HCT116 (cell line): ENCODE measurements around the gene STAMBPL1. TPM values are rescaled to one million over a fixed set of nuclear protein-coding genes. Genes with fewer than 3 reads are reported as not detected.

Source experiments
- ATAC-seq: fragments of 200-7000 bp; cut with Tn5 transposase; 2 replicates; pipeline ENCODE4 v1.9.1; 2020; ENCODE audit warnings: mild to moderate bottlenecking, moderate library complexity
- BruUV-seq: library from RNA; stranded (reverse); fragments of 400-500 nt; replicated peaks from 2 replicates; lab custom pipeline; 2021; lab: Mats Ljungman, UMichigan
- CTCF ChIA-PET: fragments of 300-600 bp; sonication (Branson Sonifier 250); formaldehyde crosslinking; loops from one replicate; lab custom pipeline; 2021; ENCODE audit warnings: antibody characterized with exemption; lab: Charles Lee
- POLR2A ChIA-PET: fragments of 300-600, 350-600 bp; sonication (Branson Sonifier 250); formaldehyde crosslinking; loops from one replicate; lab custom pipeline; 2021; ENCODE audit warnings: antibody characterized with exemption; lab: Charles Lee
- RAD21 ChIA-PET, 2 experiments: fragments of 300-600 bp; sonication (Branson Sonifier 250); formaldehyde crosslinking; loops; one replicate each; lab custom pipeline; 2023; ENCODE audit warnings: low total read pairs in 2 of 2; ENCODE audit not compliant: uncharacterized antibody in 2 of 2, unreplicated experiment in 2 of 2, low non-redundant PET in 1 of 2; lab: Charles Lee
- DNase-seq: peaks from one replicate; pipeline ENCODE4 v3.0.0-alpha.2; 2010; ENCODE audit warnings: low read depth, low spot score
- H2AFZ ChIP-seq: fragments of 200-600 bp; shearing (Covaris generic), sonication (generic); 2 replicates; pipeline ENCODE4 v1.6.1; 2017; ENCODE audit warnings: low read depth, mixed run types, mixed read lengths, antibody characterized with exemption, low read length; ENCODE audit not compliant: poor library complexity, severe bottlenecking
- H3K27ac ChIP-seq: 2 replicates; pipeline ENCODE4 v1.5.1; 2012; ENCODE audit warnings: low read depth, low read length
- H3K27me3 ChIP-seq: fragments of 200-600 bp; sonication (generic); 2 replicates; pipeline ENCODE4 v1.6.1; 2016; ENCODE audit warnings: mixed run types, low read length, mixed read lengths; ENCODE audit not compliant: insufficient read depth
- H3K36me3 ChIP-seq, 2 experiments: fragments of 200-500 bp in 1 of 2; fragments of 200-600 bp in 1 of 2; sonication (Bioruptor generic) in 1 of 2; sonication (generic) in 1 of 2; 2 replicates each; pipeline versions ENCODE4 v1.5.1 to v1.6.1; 2014 to 2016; ENCODE audit warnings: low read length in 2 of 2, inconsistent platforms in 1 of 2, mixed read lengths in 1 of 2, mixed run types in 1 of 2; ENCODE audit not compliant: insufficient read depth in 2 of 2, control insufficient read depth in 1 of 2
- H3K4me1 ChIP-seq, 2 experiments: fragments of 200-600 bp in 1 of 2; sonication (generic) in 1 of 2; 2 replicates each; pipeline versions ENCODE4 v1.5.1 to v1.6.1; 2012 to 2017; ENCODE audit warnings: low read length in 2 of 2, inconsistent platforms in 1 of 2, mild to moderate bottlenecking in 1 of 2, mixed read lengths in 1 of 2, mixed run types in 1 of 2, moderate library complexity in 1 of 2; ENCODE audit not compliant: insufficient read depth in 2 of 2, control insufficient read depth in 1 of 2
- H3K4me2 ChIP-seq: fragments of 200-600 bp; sonication (generic); 2 replicates; pipeline ENCODE4 v1.6.1; 2017; ENCODE audit warnings: mixed run types, low read length, mixed read lengths
- H3K4me3 ChIP-seq, 2 experiments: fragments of 200-600 bp in 1 of 2; sonication (generic) in 1 of 2; replicated peaks in 1 of 2; 2 replicates each; pipeline ENCODE4 v1.5.1; 2011 to 2016; ENCODE audit warnings: low read length in 2 of 2, control low read depth in 1 of 2, low read depth in 1 of 2, mild to moderate bottlenecking in 1 of 2, mixed read lengths in 1 of 2, mixed run types in 1 of 2
- H3K79me2 ChIP-seq: fragments of 200-600 bp; sonication (generic); 2 replicates; pipeline ENCODE4 v1.6.1; 2017; ENCODE audit warnings: mild to moderate bottlenecking, mixed run types, low read length, moderate library complexity, mixed read lengths; ENCODE audit not compliant: insufficient read depth
- H3K9ac ChIP-seq: fragments of 200-600 bp; sonication (generic); 2 replicates; pipeline ENCODE4 v1.6.1; 2016; ENCODE audit warnings: low read length, mixed read lengths
- H3K9me2 ChIP-seq: fragments of 200-600 bp; sonication (generic), shearing (Covaris generic); 2 replicates; pipeline ENCODE4 v1.6.1; 2017; ENCODE audit warnings: mixed run types, mild to moderate bottlenecking, moderate library complexity; ENCODE audit not compliant: insufficient read depth
- H3K9me3 ChIP-seq, 2 experiments: fragments of 200-500 bp in 1 of 2; fragments of 200-600 bp in 1 of 2; sonication (Bioruptor generic) in 1 of 2; sonication (generic) in 1 of 2; 2 replicates each; pipeline ENCODE4 v1.6.1; 2014 to 2017; ENCODE audit warnings: low read length in 2 of 2, mixed read lengths in 2 of 2, inconsistent platforms in 1 of 2, low read depth in 1 of 2, mild to moderate bottlenecking in 1 of 2, mixed run types in 1 of 2, moderate library complexity in 1 of 2; ENCODE audit not compliant: control insufficient read depth in 1 of 2, insufficient read depth in 1 of 2
- H4K20me1 ChIP-seq: fragments of 200-600 bp; sonication (generic), shearing (Covaris generic); 2 replicates; pipeline ENCODE4 v1.6.1; 2017; ENCODE audit warnings: mixed run types, mild to moderate bottlenecking, moderate library complexity; ENCODE audit not compliant: insufficient read depth
- ATF3 ChIP-seq: IDR thresholded peaks from 2 replicates; pipeline ENCODE4 v1.6.1; 2012
- CBX3 ChIP-seq: IDR thresholded peaks from 2 replicates; pipeline ENCODE4 v1.6.1; 2012; ENCODE audit warnings: low read depth
- CEBPB ChIP-seq: IDR thresholded peaks from 2 replicates; pipeline ENCODE4 v1.6.1; 2012; ENCODE audit warnings: low read depth
- EGR1 ChIP-seq: IDR thresholded peaks from 2 replicates; pipeline ENCODE4 v1.6.1; 2012; ENCODE audit warnings: low read depth
- ELF1 ChIP-seq: IDR thresholded peaks from 2 replicates; pipeline ENCODE4 v1.6.1; 2012; ENCODE audit warnings: low read depth, borderline replicate concordance
- EZH2 ChIP-seq: fragments of 200-600 bp; sonication (generic); IDR thresholded peaks from 2 replicates; pipeline ENCODE4 v1.6.1; 2017; ENCODE audit warnings: antibody characterized with exemption, mixed run types
- FOSL1 ChIP-seq: IDR thresholded peaks from 2 replicates; pipeline ENCODE4 v1.6.1; 2012; ENCODE audit warnings: low read depth
- MAX ChIP-seq: IDR thresholded peaks from 2 replicates; pipeline ENCODE4 v1.6.1; 2012
- POLR2A ChIP-seq: IDR thresholded peaks from 2 replicates; pipeline ENCODE4 v1.7.0; 2011; ENCODE audit warnings: borderline replicate concordance; ENCODE audit not compliant: insufficient read depth, insufficient read length; ENCODE audit errors: extremely low read depth
- POLR2AphosphoS5 ChIP-seq: IDR thresholded peaks from 2 replicates; pipeline ENCODE4 v1.6.1; 2011; ENCODE audit warnings: mild to moderate bottlenecking, low read depth, low read length, moderate library complexity
- RAD21 ChIP-seq: IDR thresholded peaks from 2 replicates; pipeline ENCODE4 v1.6.1; 2012; ENCODE audit warnings: low read depth, mild to moderate bottlenecking
- SIN3A ChIP-seq: IDR thresholded peaks from 2 replicates; pipeline ENCODE4 v1.6.1; 2012; ENCODE audit warnings: low read depth
- SP1 ChIP-seq: IDR thresholded peaks from 2 replicates; pipeline ENCODE4 v1.6.1; 2012; ENCODE audit warnings: low read depth
- SRF ChIP-seq: IDR thresholded peaks from 2 replicates; pipeline ENCODE4 v1.6.1; 2012; ENCODE audit warnings: low read depth
- YY1 ChIP-seq: IDR thresholded peaks from 2 replicates; pipeline ENCODE4 v1.6.1; 2011; ENCODE audit warnings: low read length, low read depth, moderate library complexity, mild to moderate bottlenecking; ENCODE audit not compliant: insufficient replicate concordance; ENCODE audit errors: extremely low read depth
- ZBTB33 ChIP-seq: IDR thresholded peaks from 2 replicates; pipeline ENCODE4 v1.6.1; 2011; ENCODE audit warnings: mild to moderate bottlenecking, low read length, moderate library complexity; ENCODE audit not compliant: insufficient replicate concordance; ENCODE audit errors: extremely low read depth
- ZFX ChIP-seq: fragments of 450-650 bp; IDR thresholded peaks from 2 replicates; pipeline ENCODE4 v1.6.1; 2017
- ZNF274 ChIP-seq: fragments of 200-500 bp; sonication (Bioruptor generic); IDR thresholded peaks from 2 replicates; pipeline ENCODE4 v1.6.1; 2014; ENCODE audit warnings: mild to moderate bottlenecking, low read depth, low read length, inconsistent platforms
- intact Hi-C: fragments of 100-400 bp; cut with micrococcal nuclease; formaldehyde crosslinking; loops from 2 replicates; pipeline ENCODE4 v1.10.0; 2022
- total RNA-seq: library from RNA; stranded (reverse); gene quantifications from one replicate; pipeline ENCODE4 v1.2.1, GENCODE V29; 2021; ENCODE audit not compliant: unreplicated experiment
- TF ChIP-seq, protein P1 (sequence below): IDR thresholded peaks from 2 replicates; pipeline ENCODE4 v1.6.1; 2012; ENCODE audit warnings: low read depth

The STAMBPL1 gene
- total RNA-seq, 1 experiment from 2014 or later, result 11.0 TPM

GRCh38 chr10:88911851-88912250 is 31.8 kb downstream of the STAMBPL1 start:
- Histone ChIP-seq H3K4me3 (no peak overlapping the region), H3K36me3 (no peaks in the 10 kb centered on the region; a peak in 1 of 4 replicates), H3K9ac (no peak overlapping the region), H3K27me3 (no peaks in the 10 kb centered on the region), H3K27ac (no peak overlapping the region), H4K20me1 (no peaks in the 10 kb centered on the region), H3K79me2 (no peaks in the 10 kb centered on the region), H3K9me2 (no peaks in the 10 kb centered on the region), H2AFZ (no peak overlapping the region), H3K4me2 (no peak overlapping the region), H3K9me3 (no peaks in the 10 kb centered on the region), H3K4me1 (no peaks in the 10 kb centered on the region)
- ChIA-PET RAD21 (no interaction called here), POLR2A (no interaction called here), CTCF (interaction anchor here (1.5 kb wide), 1 partner anchor 12 kb away, joined by 3 read pairs; no protein-coding TSS in a partner anchor)
- TF ChIP-seq SIN3A (no peak), ZBTB33 (no peak), RAD21 (no peak), FOSL1 (no peak), ZNF274 (no peak), EZH2 (no peak), SRF (no peak), POLR2A (no peak), ZFX (no peak), SP1 (no peak), MAX (no peak), POLR2AphosphoS5 (no peak), YY1 (no peak), CBX3 (no peak), ATF3 (no peak), ELF1 (no peak), CEBPB (no peak), EGR1 (no peak)
- TF ChIP-seq, protein P1, sequence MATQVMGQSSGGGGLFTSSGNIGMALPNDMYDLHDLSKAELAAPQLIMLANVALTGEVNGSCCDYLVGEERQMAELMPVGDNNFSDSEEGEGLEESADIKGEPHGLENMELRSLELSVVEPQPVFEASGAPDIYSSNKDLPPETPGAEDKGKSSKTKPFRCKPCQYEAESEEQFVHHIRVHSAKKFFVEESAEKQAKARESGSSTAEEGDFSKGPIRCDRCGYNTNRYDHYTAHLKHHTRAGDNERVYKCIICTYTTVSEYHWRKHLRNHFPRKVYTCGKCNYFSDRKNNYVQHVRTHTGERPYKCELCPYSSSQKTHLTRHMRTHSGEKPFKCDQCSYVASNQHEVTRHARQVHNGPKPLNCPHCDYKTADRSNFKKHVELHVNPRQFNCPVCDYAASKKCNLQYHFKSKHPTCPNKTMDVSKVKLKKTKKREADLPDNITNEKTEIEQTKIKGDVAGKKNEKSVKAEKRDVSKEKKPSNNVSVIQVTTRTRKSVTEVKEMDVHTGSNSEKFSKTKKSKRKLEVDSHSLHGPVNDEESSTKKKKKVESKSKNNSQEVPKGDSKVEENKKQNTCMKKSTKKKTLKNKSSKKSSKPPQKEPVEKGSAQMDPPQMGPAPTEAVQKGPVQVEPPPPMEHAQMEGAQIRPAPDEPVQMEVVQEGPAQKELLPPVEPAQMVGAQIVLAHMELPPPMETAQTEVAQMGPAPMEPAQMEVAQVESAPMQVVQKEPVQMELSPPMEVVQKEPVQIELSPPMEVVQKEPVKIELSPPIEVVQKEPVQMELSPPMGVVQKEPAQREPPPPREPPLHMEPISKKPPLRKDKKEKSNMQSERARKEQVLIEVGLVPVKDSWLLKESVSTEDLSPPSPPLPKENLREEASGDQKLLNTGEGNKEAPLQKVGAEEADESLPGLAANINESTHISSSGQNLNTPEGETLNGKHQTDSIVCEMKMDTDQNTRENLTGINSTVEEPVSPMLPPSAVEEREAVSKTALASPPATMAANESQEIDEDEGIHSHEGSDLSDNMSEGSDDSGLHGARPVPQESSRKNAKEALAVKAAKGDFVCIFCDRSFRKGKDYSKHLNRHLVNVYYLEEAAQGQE, result no peak
- intact Hi-C loops, result no loop called here
- no TSS peak for BruUV-seq
- no peak for DNase-seq
- ATAC-seq, result no peak
